HK-2 (cell line): ENCODE data around the gene WBP2.
"Not testable (repeated sequence)": the region's sequence is repeated elsewhere in the genome, so short reads cannot be mapped to it uniquely, and the experiment has no call there.

Experiments used
- DNase-seq: peaks from one replicate; pipeline ENCODE4 v3.0.0-alpha.2; 2018; ENCODE audit not compliant: unreplicated experiment

The WBP2 gene

DNA sequence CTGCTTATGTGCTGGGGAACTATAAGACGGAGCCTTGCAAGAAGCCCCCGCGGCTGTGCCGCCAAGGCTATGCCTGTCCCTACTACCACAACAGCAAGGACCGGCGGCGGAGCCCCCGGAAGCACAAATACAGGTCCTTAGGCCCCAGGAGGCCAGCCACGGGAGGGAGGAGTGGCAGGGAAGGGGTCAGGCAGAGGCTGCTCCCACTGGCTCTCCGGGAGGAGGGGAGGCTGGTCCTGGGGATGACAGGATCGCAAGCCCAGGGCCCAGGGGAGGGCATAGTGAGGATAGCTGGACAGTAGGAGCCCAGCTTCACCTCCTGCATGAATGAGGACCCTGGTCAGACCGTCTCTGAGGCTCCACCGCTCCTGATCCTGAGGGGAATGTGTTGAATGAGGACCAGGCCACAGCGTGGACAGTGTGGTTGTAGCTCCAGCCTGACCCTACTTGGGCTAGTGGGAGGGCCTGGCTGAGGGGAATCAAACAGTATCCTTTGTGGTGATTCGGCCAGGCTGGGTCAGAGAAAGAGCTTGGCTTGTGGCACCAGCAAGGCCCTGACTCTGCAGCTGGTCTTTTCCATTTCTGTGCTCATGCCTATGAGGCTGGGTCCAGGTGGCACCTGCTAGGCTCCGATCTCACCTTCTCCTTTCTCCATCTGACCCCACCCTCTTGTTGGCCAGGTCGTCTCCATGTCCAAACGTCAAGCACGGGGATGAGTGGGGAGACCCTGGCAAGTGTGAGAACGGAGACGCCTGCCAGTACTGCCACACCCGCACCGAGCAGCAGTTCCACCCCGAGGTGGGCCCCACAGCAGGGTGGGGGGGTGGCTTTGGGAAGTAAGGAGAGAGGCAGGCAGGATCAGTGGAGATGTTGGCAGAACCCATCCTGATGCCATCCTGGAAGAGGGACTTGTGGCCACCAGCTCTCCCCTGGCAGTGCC, 41.8 kb downstream of the WBP2 start:
- DNase-seq: no peak

DNA sequence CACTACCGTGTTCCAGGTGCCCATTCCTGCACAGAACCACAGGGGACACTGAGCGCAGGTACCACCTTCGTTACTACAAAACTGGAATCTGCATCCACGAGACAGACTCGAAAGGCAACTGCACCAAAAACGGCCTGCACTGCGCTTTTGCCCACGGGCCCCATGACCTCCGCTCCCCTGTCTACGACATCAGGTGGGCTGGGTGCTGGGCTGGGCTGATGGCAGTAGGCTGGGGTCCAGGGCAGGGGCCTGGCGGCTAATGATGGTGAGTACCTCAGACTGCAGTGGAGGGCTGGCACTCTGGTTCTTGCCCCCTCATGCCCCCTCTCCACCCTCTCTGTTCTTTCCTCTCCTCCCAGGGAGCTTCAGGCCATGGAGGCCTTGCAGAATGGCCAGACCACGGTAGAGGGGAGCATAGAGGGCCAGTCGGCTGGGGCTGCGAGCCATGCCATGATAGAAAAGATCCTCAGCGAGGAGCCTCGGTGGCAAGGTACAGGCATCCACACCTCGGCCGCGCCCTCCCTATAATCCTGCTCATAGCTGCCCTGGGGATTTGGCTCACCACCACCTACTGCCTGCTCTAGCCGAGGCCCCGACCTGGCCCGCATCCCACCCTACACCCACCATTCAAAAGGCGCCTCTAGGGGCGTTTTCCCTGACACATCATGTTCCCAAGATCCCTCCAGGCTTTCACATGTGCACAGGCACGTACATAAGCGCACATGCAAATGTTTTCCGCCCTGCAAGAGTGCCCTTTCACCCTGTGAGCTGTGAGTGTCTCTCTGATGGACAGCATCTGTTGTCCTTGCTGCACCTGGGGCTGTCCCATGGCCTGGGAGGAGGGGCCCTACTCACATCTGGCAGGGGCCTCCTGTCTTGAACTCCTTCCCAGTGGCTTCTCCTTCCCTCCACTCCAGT, 42.8 kb downstream of the WBP2 start:
- DNase-seq: no peak

DNA sequence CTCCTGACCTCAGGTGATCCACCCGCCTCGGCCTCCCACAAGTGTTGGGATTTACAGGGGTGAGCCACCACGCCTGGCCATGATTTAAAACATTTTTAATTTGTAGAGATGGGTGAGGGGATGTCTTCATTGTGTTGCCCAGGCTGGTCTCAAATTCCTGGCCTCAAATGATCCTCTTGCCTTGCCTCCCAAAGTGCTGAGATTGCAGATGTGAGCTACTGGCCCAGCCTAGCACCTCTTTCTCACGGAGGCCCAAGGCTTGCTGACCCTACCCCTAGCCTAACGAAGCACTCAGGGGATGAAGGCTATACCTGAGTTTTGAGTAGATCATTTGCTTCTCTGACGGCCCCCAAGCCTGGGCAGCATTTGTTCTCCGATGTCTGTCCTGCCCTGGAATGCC, 44.0 kb downstream of the WBP2 start:
- no peak for DNase-seq

DNA sequence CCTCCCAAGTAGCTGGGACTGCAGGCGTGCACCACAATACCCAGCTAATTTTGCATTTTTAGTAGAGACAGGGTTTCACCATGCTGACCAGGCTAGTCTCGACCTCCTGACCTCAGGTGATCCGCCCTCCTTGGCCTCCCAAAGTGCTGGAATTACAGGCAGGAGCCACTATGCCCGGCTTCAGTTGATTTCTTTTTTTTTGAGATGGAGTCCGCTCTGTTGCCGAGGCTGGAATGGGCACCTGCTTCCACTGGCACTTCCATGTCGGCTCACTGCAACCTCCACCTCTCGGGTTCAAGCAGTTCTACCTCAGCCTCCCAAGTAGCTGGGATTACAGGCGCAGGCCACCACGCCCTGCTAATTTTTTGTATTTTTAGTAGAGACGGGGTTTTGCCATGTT, 44.4 kb downstream of the WBP2 start:
- not testable (repeated sequence) for DNase-seq

DNA sequence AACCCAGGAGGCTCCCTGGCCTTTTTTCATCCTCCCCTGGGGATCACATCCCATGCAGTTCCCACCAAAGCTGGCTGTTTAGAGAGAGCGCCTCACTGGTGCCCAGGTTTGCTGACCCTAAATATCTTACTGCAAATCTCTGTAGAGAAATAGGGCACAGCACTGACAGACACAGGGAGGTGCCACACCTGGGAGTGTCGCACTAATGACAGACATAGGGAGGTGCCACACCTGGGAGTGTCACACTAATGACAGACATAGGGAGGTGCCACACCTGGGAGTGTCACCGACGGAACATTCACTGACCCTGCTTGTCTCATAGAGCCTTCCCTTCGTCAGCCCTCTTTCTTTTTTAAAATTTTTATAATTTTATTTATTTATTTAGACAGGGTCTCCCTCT, 44.9 kb downstream of the WBP2 start:
- no peak for DNase-seq

DNA sequence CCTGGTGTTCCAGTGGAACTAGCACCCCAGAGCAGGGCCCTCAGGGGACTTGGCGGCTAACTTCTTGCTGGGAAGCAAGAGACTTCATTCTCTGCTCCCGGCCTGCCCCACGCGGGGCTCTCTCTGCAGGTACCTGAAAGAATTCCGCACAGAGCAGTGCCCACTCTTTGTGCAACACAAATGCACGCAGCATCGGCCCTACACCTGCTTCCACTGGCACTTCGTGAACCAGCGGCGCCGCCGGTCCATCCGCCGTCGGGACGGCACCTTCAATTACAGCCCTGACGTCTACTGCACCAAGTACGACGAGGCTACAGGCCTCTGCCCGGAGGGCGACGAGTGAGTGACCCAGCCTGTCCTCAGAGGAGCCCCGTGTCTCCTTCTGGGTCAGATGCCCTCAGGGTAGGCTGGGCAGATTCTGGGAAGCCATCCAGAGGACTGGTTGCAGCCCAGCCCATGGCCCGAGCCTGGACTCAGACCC, 45.5 kb downstream of the WBP2 start:
- DNase-seq: no peak

DNA sequence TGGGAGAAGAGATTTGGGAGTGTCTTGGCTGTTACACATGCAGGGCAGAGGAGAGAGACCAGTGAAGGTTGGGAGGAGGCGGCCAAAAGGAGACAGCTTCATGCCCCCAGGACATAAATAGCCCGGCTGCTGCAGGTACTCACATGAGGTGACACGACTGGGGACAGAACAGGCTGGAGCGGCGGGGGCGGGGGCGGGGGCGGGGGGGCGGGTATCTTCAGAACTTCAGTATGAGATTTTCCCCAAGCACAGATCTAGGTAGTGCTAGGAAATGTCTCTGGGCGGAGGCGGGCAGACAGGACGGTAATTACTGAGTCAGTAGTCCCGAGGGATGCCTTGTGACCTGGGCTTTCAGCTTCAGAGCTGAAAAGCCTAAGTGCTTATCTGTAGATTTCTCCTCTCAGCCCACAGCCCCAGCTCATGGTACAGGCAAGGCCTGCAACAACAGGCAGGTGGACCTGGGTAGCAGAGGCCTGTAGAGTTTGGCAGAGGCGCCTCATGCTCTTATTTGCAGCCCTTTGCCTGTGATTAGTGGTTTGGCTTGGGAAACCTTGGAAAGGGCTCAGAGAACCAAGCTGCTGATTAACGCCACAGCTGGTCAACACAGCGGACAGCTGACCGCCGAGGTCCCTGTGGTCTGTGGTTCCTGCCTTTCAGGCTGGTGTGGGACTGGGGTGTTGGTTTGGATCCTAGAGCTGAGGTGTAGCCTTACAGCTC, 46.1 kb downstream of the WBP2 start:
- peak; percentile 66 for DNase-seq

DNA sequence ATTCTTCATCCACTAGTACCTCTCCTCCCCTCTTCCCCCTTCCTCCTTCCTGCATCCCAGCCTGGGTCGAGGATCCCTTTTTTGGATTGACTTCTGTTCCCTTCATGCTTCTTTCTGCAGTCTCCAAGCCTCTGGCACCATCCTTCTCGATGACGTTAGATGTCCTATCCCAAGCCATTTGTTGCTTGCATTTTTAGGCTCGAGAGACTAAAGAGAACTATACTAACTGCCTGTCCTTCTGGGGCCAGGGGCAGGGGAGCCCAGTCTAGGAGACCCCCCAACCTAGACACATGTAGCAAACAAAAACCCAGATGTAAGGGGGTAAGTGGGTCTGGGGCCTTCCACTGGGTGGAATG, 46.6 kb downstream of the WBP2 start:
- no peak for DNase-seq

DNA sequence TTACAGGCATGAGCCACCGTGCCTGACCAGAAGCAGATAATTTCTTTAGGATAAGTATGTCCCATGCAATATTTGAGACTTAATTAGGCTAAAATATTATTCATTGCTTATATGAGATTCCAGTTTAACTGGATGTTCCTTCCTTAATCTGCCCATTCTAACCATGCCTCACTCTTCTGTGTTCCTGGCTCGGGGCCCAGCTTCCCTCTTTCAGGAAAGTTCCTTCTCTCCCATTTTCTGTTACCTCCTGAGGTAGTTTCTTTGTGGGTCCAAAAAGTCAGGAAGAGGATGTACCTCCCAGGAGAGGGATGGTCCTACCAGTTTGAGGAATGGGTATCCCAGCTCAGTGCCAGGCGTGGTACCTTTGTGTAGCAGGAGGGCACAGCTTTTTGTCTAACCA, 47.3 kb downstream of the WBP2 start:
- DNase-seq: no peak

DNA sequence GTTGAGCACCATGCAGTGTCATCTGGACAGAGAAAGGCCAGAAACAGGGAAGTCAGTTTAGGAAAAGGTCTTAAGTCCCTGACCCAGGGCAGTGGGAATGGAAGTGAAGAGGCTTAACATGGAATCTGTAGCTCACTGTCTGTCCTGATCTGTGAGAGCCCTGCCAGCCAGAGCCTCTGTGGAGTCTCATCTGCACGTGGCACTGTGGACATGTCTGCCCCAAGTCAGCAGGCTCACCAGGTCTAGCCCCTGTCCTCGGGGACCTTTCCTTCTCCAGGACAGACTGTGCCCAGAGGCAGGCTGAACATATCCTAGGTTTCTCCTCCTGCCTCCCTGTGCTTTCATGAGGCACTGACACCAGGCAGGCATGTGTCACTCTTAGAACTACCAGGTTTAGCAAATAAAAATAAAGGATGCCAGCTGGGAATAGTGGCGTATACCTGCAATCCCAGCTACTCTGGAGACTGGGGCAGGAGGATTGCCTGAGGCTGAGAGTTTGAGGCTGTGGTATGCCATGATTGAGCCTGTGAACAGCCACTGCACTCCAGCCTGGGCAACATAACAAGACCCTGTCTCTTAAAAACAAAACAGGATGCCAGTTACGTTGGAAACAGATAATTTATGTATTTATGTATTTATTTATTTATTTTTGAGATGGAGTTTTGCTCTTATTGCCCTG, 48.2 kb downstream of the WBP2 start:
- DNase-seq: no peak

DNA sequence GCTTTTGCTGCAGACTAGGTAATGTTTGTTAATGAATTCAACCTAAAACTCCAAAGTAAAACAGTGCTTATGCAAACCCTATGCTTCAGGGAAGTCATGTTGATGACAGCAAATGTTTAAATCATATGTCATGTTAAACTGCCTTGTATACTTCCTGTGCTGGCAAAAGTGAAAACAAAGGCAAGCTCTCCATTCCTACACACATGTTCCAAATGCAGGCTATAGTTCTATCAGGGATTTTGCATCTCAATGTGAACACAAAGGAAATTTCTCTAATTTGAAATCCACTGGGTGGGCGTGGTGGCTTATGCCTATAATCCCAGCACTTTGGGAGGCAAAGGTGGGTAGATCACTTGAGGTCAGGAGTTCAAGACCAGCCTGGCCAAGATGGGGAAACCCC, 51.3 kb downstream of the WBP2 start:
- DNase-seq: no peak

DNA sequence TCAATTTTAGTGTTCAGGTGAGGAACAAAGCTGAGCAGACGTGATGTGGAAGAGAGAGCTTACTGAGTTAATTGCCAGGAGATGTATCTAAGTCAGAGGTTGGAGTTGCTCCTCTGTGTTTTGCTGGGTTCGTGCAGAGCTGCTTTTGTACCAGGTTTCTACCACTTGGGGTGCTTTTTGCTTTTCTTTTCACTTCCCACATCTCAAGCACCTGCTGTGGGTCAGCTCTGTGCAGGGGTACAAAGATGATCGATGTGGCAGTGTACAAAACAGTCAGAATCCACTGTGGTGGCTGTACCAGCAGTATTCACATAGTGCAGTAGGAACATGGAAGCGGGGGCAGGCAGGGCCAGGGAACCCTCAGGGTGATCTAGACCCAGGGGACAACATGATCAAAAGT, 55.7 kb downstream of the WBP2 start:
- DNase-seq: no peak

DNA sequence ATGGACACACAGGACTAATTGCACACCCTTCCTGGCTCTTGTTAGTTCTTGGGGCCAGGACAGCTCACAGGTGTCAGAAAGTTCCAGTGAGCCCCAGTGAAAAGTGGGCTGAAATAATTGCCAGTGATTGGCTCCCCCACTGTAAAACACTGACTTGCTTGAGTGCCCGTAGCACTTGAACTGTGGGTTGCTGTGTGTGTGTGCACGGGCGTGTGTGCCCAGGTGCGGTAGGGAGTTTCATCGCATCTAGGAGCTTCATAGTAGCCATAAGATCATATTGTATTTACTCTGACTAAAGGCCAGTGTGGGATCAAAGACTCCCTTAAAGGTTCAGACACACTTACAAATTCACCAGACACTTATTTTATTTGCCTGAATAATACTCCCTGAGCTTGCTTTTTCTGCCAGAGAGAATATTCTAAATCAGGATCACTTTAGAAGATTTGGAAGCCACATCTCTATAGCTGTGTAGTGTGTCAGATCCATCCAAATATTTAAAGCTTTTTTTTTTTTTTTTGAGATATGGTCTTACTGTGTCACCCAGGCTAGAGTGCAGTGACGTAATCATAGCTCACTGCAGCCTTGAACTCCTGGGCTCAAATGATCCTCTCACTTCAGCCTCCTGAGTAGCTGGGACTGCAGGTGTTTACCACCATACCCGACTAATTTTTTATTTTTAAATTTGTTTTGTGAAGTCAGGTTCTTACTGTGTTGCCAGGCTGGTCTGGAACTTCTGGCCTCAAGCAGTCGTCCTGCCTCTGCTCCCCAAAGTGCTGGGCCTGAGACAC, 59.1 kb downstream of the WBP2 start:
- DNase-seq: no peak
